ENCODE data around the gene PRKACA.
"Not testable (repeated sequence)": the region's sequence is repeated elsewhere in the genome, so short reads cannot be mapped to it uniquely, and the experiment has no call there.

PRKACA gene

DNA sequence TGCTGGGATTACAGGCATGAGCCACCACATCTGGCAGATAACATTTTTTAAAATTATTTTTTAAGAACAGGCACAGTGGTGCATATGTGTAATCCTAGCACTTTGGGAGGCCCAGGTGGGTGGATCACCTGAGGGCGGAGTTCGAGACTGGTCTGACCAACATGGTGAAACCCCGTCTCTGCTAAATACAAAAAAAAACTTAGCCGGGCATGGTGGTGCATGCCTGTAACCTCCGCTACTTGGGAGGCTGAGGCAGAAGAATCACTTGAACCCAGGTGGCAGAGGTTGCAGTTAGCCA is 55.1 kb downstream of the PRKACA start:
- DNase-seq = no peak

DNA sequence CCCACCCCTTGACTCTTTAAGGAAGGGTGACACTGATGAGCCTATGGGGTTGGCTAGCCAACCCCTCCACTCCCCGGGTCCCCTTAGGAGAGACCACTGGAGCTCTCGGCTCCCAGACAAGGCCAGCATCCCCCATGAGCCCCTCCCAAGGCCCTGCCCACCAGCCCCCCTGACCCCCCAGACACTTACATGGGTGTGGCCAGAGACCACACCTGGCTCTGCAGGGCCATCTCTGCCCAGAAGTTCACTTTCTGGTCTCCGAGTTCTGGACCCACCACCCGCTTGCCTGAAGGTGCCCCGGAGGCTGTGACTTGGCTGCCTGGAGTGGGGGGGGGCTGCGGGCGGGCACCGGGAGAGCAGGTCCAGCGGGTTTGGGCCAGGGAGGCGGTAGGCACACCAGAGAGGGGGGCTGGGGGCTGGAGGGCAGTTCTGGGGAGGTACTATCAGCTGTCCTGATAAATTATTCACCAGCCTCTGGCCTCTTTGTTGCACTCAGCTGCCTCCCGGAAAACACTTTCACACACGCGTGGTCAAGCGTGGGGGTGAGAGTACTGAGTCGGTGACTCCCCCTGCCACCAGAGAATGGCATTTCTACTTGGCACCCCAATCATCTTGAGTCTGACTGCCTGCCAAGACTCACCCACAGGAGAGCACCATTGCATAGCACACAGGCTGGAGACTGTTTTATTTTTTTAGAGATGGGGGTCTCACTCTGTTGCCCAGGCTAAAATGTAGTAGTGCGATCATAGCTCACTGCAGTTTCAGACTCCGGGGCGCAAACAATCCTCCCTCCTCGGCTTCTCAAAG is 55.6 kb downstream of the PRKACA start, which contains the start of gene PALM3:
Gene PALM3 (minus strand): TSS at position 326 of the 807 bp plus-strand sequence. CDS start 96 bp downstream, at position 230.
- no peak for DNase-seq

DNA sequence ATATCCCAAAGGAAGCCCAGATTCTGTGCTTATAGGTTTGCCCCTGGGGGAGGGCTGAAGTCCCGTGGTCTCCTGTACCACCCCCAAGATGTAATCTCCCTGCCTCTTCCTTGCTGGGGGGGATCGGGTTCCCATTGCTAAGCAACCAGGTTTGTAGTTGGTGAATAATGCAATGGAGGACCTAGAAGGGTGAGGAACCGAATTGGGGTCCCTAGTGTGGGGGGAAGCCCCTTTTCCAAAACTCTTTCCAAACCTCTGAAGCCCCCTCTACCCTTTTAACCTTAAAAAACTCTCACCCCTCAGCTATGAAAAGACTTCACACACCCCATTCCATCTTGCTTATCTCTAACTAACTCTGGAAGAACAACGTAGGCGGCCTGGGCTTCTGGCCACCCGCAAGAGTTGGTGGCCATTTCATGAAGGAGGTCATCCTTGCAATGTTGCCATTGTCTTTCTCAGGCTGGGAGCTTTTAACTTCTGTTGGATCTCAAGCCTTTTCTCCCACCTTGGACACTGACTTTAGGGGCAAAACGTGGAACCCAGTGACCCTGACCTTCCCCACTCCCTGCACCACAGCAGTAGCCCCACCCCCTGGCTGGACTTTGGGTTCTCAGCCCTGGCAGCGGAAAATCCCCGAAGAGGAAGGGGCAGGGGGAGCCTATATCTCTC is 56.3 kb downstream of the PRKACA start:
- DNase-seq = no peak

DNA sequence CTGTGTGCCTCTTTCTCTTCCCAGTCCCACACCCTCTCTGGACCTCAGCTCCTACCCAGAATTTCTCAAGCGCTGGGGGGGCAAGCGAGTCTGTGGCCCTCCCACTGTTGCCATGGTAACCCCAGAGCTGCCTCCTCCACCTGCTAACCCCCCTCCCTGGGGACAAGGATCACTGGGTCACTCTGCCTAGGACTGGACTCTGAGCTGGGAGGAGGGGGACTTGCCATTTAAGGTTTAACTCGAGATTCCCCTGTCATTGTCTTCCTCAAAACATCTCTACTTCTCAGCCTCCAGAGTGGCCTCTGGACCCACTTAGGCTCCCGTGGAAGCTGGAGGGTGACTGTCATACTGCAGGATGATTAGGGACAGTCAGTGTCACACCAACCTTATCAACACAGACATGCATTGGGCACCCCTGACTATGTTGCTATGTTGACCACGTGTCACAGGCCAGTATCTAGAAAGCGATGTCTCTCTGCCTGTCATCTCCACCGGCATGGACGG is 57.9 kb downstream of the PRKACA start:
- no peak for DNase-seq

DNA sequence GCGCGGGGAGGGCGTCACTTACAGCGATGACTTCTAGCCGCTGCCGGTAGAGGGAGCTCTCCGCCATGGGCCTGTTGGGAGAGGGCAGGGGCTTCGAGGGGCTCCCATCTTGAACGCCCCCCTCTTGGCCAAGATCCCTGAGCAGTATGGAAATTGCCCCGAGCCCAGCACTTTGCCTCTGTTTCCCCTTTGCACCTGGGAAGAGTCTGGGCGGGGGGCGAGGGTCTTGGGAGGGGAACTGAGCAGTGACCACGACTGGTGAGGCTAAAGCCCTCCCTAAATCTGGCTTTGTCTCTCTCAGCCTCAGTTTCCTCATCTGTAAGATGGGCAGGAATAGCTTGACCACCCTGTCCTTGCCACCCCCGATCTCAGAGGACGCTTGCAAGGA is 58.5 kb downstream of the PRKACA start:
- DNase-seq = peak; percentile 60

DNA sequence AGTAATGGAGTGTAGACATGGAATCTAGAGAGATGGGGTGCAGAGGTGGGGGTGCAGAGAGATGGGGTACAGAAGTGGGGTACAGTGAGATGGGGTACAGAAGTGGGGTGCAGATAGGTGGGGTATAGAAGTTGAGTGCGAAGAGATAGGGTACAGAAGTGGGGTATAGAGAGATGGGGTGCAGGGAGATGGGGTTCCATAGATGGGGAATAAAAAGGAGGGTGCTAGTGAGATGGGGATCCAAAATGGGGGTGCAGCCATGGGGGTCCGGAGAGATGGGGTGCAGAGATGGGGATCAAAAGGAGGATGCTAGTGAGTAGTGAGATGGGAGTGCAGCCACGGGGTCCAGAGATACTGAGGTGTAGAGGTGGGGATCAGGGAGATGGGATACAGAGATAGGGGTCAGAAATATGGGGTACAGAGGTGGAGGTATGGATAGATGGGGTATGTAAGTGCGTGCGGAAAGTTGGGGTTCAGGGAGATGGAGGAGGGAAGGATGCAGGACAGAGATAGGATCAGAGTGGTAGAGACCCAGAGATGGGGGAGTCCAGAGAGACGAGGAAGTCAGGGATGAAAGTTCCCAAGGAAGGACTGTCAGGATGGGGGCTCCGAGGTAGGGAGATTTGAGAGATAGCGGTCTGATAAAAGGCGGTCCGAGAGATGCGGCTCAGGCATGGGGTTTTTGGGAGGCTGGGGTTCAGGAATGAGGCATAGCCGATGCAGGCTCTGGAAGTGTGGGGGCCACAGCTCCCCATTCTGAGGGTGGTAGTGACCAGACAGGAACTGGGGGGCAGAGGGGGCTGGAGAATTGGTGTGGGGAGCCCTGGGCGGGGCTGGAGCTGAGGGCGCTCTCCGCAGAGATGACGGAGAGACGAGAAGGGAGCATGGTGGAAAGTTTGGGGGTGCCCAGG is 59.1 kb downstream of the PRKACA start:
- DNase-seq = no peak

DNA sequence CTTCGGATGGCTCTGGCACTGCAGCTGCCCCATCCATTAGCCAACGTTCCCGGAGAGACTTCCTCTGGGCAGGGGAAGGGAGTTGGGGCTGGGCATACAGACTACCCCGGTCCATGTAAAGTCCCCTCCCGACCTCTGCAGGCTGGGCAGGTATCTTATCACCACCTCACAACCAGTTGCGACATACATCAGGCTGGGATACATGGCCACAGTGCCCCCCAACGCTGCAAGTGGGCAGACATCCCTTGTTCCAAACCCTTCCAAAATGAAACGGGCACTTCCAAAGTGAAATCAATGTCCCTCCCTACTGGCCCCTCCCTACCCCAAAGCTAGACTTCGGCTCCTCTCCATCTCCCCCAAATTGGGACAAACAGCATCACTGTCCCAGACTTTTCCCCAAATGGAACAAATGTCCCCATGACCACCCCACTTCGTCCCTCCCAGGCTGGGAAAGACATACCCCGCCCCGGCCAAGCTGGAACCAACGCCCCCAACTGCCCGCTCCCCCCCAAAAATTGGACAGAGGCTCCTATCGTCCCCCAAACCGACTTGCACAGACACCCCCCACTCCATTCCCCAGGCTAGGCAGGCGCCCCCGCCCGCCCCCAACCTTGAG is 60.7 kb downstream of the PRKACA start:
- DNase-seq = no peak

DNA sequence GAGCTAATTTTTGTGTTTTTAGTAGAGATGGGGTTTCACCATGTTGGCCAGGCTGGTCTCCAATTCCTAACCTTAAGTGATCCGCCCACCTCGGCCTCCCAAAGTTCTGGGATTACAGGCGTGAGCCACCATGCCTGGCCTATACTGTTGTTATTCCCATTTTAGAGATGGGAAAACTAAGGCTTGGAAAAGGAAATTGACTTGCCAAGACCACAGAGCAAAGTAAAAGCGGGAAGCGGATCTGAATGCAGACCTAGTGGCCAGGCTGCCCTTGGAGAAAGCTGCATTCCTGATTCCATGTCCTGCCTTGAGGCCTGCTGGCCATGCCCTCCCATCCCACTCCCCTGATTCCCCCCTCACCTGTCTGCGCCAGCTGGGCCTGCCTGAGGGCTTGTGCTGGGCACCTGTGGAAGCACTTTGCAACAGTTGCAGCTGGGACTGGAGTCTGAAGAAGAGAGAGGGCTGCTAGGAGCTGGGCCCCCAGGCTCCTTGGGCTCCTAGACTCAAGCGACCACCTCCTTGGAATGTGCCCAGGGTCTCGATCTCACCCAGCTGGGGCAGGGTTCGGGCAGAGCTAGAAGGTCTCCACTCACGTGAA is 61.4 kb downstream of the PRKACA start:
- no peak for DNase-seq

DNA sequence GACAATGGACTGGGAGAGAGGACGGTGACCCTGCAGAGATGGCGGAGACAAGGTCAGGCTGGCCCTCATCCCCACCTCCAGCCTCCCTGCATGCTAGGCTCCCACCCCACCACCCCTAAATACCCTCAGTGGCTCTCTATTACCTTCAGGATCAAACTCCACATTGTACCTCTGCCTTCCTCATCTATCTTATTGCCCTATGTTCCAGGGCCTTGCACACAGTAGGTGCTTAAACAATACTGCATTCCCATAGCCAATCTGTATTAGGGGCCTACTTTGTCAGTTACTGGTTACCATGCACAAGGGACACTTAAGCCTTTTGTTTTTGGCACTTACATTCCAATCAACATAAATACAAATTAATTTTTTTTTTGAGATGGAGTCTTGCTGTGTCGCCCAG is 62.2 kb downstream of the PRKACA start:
- no peak for DNase-seq

DNA sequence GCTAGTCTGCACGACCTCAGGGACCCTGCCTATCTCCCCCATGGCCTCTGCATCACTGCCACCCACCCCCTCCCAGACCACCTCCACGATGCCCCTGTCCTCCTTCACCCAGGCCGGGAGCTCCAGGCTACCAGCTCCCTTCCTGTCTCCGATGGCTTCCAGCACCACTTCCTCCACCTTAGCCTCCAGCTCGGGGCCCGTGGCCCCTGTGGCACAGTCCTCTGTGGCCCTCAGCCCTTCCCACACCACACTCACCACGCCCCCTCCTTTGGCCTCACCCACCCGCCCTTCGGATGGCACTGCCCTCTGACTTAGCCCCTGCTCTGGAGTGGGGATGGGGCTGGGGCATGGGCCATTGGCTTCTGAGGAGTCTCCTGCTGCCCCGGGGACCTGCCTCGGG is 62.8 kb downstream of the PRKACA start:
- no peak for DNase-seq

DNA sequence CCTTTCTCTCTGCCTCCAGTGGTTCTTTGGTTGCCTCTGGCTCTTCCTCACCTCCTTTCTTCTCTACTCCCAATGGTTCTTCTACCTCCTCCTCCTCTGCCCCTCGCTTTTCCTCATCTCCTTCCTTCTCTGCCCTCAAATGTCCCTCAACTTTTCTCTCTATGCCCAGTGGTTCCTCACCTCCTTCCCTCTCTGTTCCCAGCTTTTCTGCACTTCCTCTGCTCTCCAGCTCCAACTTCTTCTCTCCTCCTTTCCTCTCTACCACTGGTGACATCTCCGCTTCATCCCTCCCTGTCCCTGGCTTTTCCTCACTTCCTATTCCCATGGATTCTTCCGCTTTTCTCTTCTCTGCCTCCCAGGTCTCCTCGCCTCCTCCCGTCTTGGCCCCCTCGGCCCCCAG is 63.5 kb downstream of the PRKACA start:
- DNase-seq = no peak

DNA sequence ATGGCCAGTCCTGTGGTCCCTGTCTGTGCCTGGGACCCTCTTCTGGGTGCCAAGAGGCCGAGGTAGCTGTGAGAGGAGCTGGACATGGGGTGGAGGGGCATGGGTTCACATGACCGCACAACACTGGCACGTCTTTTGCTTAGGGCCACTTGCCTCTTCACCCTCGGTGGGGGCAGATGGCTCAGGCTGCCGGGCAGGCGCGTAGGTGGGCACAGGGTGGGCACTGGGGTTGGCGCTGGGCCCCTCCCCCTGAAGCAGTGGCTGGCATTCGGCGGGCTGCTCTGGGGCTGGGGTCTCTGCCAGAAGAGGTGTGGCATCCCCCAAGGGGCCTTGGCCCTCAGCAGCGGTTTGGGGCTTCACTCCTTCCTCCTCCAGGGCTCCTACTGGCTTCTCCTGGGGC is 64.1 kb downstream of the PRKACA start:
- no peak for DNase-seq

DNA sequence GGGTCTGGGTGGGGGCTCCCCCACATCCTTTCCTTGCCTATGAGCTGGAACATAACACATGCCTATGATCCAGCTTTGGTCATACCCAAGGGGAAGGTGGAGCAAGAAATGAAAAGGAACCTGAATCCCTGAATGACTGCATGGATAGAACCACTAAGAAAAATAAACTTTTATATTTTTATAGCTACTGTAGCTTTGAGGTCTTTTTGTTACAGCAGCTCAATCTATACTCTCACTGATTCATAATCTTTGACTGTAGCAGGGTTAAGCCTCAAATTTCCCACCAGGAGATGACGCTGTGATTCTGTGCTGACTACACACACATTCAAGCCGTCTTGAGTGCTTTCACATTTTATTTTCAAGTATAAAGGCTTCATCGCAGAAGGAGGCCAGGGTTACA is 64.5 kb downstream of the PRKACA start:
- DNase-seq = no peak

DNA sequence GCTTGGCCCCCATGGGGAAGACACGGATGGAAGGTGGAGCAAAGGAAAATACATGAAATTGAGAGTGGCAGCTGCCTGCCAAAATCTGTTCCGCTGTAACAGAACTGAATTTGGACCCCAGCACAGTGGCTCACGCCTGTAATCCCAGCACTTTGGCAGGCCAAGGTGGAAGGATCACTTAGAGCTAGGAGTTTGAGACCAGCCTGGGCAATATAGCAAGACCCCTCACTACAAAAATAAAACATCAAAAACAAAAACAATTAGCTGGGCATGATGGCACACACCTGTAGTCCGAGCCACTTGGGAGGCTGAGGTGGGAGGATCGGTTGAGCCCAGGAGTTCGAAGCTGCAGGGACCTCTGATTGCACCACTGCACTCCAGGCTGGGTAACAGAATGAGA is 65.1 kb downstream of the PRKACA start:
- no peak for DNase-seq

DNA sequence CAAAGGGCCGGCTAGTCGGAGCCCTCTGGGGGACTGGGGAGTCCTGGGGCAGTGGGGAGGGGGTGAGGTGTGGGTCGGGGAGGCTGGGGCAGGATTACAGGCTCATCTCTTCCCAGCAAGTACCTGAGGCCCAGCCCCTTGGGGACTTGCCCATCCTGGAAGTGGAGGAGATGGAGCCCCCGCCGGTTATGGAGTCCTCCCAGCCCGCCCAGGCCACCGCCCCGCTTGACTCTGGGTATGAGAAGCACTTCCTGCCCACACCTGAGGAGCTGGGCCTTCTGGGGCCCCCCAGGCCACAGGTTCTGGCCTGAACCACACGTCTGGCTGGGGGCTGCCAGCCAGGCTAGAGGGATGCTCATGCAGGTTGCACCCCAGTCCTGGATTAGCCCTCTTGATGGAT is 65.6 kb downstream of the PRKACA start:
- DNase-seq = no peak

DNA sequence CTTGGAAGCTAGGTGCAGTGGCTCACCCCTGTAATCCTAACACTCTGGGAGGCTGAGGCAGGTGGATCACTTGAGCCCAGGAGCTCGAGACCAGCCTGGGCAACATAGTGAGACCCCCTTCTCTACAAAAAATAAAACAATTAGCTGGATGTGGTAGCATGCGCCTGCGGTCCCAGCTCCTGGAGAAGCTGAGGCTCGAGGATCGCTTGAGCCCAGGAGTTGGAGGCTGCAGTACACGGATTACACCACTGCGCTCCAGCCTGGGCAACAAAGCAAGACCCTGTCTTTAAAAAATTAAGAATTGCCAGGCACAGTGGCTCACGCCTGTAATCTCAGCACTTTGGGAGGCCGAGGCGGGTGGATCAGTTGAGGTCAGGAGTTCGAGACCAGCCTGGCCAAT is 66.6 kb downstream of the PRKACA start:
- DNase-seq = not testable (repeated sequence)

DNA sequence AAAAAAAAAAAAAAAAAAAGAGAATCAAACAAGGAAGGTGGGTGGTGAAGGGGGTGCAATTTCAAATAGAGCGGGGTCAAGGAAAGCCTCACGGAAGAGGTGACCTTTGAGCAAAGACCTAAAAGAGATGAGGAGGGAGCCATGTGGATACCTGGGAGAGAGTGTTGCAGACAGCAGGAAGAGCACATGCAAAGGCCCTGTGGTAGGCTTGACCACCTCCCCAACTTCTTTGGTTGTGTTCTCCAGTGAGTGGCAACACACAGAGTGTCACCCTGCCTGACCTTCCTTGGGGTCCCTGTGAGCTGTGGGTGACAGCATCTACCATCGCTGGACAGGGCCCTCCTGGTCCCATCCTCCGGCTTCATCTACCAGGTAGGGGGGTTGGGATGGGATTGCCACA is 67.0 kb downstream of the PRKACA start:
- DNase-seq = no peak

DNA sequence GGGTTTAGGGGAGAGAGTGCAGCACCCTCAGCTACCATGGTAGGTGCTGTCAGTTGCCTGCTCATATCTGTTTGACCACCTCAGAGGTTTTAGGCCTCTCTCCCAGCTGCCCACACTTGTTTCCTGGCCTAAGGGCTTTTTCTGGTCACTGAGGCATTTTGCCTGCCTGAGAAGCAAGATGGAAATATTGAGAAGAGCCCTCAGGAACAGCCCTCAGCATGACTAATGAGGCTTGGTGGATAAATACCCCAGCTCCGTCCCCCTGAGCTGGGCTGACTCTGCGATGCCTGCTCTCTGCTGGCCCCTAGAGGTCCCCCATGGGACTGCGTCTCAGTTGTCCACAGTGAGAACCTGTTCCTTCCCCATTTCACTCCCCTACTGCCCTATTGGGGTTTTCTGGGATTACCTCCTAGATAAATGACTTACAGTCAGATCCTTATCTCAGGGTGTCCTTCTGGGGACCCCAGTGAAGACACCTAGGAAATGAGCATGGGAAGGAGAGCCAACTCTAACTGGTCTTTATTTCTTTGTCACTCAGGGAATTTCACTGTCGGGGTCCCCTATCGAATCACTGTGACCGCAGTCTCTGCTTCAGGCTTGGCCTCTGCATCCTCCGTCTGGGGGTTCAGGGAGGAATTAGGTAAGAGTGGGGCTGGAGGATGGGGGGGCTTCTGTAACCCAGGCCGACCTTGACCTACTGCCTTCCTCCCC is 69.0 kb downstream of the PRKACA start:
- DNase-seq = peak; percentile 81

DNA sequence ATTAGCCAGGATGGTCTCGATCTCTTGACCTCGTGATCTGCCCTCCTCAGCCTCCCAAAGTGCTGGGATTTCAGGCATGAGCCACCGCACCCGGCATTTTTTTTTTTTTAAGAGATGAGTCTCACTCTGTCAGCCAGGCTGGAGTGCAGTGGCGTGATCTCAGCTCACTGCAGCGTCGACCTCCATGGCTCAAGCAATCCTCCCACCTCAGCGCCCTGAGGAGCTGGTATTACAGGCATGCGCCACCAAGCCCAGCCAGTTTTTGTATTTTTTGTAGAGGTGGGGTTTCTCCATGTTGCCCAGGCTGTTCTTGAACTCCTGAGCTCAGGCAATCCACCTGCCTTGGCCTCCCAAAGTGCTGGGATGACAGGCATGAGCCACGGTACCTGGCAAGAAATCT is 69.7 kb downstream of the PRKACA start:
- DNase-seq = not testable (repeated sequence)

DNA sequence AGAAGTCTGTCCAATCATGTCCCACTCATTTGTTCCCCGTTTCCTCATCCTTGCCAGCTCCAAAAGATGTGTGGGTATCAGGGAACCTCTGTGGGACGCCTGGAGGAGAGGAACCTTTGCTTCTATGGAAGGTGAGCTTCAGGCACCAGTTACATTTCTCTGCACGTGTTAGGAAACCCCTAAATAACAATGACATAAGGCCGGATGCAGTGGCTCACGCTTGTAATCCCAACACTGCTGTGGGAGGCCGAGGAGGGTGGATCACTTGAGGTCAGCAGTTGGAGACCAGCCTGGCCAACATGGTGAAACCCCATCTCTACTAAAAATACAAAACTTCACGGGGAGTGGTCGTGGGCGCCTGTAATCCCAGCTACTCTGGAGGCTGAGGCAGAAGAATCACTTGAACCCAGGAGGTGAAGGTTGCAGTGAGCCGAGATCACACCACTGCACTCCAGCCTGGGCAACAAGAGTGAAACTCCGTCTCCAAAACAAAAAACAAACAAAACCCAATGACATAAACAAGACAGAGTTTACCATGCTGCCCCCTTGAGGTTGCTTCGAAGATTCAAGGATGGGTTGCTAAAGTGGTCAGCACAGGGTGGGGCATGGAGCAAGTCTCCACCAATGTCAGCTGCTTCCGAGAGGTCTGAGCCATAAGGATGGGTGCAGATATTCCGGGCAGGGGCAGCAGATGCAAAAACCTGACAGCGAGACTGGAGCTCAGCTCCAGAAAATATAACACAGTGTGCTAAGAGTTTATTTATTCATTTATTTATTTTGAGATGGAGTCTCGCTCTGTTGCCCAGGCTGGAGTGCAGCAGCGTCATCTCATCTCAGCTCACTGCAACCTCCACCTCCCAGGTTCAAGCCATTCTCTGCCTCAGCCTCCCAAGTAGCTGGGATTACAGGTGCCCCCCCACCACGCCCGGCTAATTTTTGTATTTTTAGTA is 74.6 kb downstream of the PRKACA start:
- not testable (repeated sequence) for DNase-seq

All from stimulated activated CD4-positive, alpha-beta T cell treated with anti-CD3 and anti-CD28 coated beads, Interleukin-4, amount 100 ng/mL, for 1 hour (primary cell).